IPS DF 4.7 (cell line): ENCODE measurements around the gene ACSL4.
"Not testable (repeated sequence)": the region's sequence is repeated elsewhere in the genome, so short reads cannot be mapped to it uniquely, and the experiment has no call there.

Experiments used
- DNase-seq: peaks from one replicate; pipeline ENCODE4 v3.0.0-alpha.2; 2013; ENCODE audit warnings: low spot score; ENCODE audit errors: extremely low read depth

ACSL4 gene

GRCh38 chrX:109732017-109732801 is 848 bp downstream of the ACSL4 start:
- no peak for DNase-seq

GRCh38 chrX:109728173-109728535 is 4.9 kb downstream of the ACSL4 start:
- DNase-seq = no peak

- DNase-seq = not testable (repeated sequence)
Measured at GRCh38 chrX:109724971-109725370, 8.1 kb downstream of the ACSL4 start.

- DNase-seq = no peak
Measured at GRCh38 chrX:109720947-109721346, 12.1 kb downstream of the ACSL4 start.

- no peak for DNase-seq
Measured at GRCh38 chrX:109719264-109719663, 13.8 kb downstream of the ACSL4 start.

GRCh38 chrX:109716431-109717028 is 16.5 kb downstream of the ACSL4 start:
- DNase-seq = no peak

GRCh38 chrX:109714340-109714958 is 18.6 kb downstream of the ACSL4 start:
- no peak for DNase-seq

GRCh38 chrX:109710181-109710580 is 22.9 kb downstream of the ACSL4 start:
- no peak for DNase-seq

- DNase-seq = no peak
Measured at GRCh38 chrX:109709129-109709631, 23.9 kb downstream of the ACSL4 start.

GRCh38 chrX:109707720-109708119 is 25.3 kb downstream of the ACSL4 start:
- no peak for DNase-seq

GRCh38 chrX:109707319-109707718 is 25.7 kb downstream of the ACSL4 start:
- DNase-seq = no peak

- DNase-seq = no peak
Measured at GRCh38 chrX:109704563-109704962, 28.5 kb downstream of the ACSL4 start.

GRCh38 chrX:109697855-109698254 is 35.2 kb downstream of the ACSL4 start:
- no peak for DNase-seq

GRCh38 chrX:109696146-109696740 is 36.8 kb downstream of the ACSL4 start:
- no peak for DNase-seq

- DNase-seq = no peak
Measured at GRCh38 chrX:109695637-109696036, 37.4 kb downstream of the ACSL4 start.

- DNase-seq = no peak
Measured at GRCh38 chrX:109691752-109692151, 41.3 kb downstream of the ACSL4 start.

- no peak for DNase-seq
Measured at GRCh38 chrX:109691277-109691676, 41.8 kb downstream of the ACSL4 start.

- no peak for DNase-seq
Measured at GRCh38 chrX:109687903-109688302, 45.2 kb downstream of the ACSL4 start.

- DNase-seq = no peak
Measured at GRCh38 chrX:109685656-109686078, 47.4 kb downstream of the ACSL4 start.

GRCh38 chrX:109684136-109684535 is 48.9 kb downstream of the ACSL4 start:
- DNase-seq = no peak

- DNase-seq = no peak
Measured at GRCh38 chrX:109681475-109682081, 51.5 kb downstream of the ACSL4 start.

GRCh38 chrX:109679820-109680219 is 53.2 kb downstream of the ACSL4 start:
- DNase-seq = no peak
